GM04503 (cell line): ENCODE measurements around the gene TMTC2.

Experiments
- DNase-seq: peaks from one replicate; pipeline ENCODE4 v3.0.0-alpha.2; 2012; ENCODE audit warnings: low read depth

The TMTC2 gene

DNA sequence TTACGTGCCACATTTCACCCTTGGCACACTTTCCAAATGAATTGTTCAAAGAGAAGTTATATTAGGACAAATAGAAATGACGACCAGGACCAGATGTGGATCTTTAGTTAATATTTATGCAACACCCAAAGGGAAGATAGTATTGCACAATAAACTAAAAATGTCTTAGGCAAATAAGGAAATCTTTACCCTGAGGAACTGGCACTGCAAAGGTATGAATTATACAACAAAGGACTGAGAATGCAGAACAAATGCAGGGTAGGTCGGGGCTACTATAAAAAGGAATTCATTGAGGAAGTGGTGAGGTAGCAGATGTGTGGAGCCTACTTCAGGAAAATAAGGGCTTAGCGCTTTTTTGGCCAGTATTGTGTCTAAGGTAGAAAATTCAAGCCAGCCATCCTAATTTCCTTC lies 3.9 kb upstream of the TMTC2 start:
- no peak for DNase-seq

DNA sequence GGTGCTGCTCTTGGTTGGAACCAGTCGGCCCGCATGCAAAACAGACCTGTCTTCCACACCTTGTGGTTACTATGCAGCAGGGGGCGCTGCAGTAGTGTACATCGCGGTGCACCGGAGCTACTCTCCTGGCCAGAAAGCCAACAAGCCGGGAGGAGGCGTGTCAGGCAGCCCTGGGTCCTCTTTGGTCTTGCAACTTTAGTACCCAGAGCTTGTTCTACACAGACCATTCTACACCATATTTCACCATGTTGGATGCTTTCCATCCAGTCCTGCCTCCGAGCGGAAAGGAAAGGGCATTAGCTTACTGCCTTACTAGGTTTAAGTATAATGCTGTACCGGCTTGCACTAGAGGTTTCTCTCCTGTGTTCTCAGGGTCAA lies 927 bp upstream of the TMTC2 start:
- peak; percentile 51 for DNase-seq

DNA sequence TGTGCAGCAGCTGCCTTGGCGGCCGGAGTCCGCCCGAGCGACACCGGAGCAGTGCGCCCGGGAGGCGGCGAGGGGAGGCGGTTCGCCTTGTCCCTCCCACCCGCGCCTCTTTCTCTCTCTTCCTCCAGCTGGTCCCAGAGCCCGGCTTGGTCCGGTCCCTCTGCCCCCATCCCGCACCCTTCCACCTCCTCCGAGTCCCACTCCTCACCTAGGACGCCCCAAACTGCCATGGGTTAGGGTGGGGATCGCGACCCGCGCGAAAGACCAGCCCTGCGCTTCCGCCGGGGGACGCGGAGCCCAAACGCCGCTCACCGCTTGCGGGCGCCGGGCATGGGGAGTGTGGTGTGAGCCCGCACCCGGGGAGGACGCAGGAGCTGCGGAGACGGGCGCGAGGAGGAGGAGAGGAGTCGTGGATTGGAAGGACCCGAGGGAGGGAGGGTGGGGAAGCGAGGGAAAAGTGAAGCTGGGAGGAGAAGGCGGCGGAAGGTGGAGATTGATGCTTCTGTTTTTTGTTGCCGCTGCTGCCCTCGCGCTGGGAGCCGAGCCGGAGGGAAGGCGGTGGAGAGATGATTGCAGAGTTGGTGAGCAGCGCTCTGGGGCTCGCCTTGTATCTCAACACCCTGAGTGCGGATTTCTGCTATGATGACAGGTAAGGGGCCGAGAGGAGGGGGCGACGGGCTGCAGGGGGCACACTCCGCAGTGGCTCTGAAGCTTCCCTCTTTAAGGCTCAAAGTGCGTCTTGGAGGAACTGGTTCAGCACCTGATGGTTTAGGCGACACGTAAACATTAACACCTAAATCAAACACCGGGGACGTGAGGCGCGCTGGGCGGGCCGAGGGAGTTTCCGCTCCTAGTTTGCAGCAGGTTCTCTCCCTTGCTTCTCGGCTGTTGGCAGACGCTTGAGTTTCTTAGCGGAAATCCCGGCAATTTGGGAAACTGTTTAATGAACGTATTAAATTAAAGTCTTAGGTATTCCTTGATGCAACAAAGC lies 610 bp downstream of the TMTC2 start:
- no peak for DNase-seq

DNA sequence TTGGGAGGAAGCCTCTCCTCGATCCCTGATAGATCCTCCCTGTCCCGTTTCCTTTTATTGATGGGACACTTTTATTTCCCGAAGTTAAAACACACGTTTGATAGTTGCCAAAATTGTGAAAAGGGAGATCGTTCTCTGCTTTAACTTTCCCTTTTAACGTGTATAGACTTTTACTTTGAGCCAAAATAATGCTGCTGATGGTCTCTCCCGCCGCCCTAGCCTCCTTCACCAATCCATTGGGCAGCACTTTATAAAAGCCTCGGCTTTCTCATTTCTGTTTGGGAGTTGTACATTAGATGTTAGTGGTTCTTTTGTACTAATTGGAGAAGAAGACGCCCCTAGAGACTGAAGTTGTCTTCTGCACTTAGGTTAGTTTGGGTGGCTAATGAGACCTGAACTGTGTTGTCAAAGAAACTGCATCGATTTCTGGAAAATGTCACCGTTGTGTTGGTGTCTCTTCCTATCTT lies 1.4 kb downstream of the TMTC2 start:
- DNase-seq: no peak

DNA sequence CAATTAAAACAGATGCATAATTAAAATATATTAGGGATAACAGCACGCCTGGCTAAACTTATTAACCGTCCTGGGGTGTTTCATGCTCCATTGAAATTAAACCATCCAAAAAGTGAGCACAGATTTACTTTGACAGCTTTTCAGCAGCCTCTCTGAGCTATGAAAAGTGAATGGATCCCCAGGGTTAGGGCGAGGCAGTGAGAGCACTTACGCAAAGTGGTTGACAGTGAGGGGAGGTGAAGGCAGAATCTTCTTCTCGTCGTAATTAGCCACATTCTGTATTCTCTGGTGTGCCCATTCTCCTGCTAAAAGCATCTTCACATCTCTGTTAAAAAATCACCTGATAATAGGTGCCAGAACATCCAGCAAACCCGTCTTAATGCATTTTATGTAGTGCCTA lies 1.9 kb downstream of the TMTC2 start:
- DNase-seq: no peak

DNA sequence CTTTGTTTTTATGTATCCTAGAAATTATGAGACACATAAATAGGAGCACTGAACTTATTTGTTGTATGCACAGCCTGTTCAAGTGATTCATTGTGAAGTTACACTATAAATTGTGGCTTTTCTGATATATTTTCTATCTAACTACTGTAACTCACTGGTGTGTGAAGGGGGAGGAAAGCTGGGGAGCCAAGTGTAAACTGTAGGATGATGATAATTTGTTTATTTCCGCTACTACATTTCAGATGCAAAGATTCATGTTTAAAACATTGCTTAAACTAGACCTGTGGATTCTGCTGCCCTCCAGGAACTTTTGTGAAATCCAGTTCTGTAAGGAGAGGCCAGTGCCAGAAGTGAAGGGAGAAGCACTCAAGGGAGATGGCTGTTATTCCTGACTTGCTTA lies 3.3 kb downstream of the TMTC2 start:
- DNase-seq: no peak

DNA sequence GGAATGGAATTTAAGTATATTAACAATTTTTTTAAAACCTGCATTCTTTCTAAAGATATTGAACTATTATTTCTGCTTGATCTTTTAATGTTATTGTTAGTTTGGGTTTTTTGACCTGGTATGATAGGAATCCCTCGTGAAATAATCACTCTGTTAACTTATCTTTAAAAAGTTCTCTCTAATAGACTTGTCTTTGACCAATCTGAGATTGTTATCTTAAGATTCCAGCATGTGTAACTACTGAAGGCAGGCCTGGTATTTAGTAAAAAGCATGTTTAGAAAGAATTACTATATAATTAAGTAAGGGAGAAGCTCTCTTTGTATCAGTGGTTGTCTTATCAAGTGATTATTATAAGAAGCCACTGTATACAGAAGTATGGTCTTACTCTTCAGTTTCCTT lies 4.8 kb downstream of the TMTC2 start:
- no peak for DNase-seq

DNA sequence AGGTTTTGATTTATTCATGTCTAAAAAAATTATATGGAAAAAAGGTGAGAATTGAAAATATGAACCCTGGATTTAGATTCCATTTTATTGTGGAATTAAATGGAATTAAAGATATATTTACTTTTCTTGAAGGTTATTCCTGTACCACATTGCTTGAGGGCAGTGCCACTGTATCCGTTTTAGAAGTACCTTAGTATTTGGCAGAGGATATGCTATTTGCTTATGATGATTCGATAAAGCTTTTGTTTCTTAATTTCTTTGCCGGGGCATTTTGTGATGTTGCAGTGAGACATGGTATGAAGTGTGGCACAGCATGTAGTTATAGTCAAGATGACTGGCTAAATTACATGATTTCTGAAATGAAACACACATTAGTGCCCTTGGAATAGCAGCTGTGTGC lies 7.6 kb downstream of the TMTC2 start:
- no peak for DNase-seq

DNA sequence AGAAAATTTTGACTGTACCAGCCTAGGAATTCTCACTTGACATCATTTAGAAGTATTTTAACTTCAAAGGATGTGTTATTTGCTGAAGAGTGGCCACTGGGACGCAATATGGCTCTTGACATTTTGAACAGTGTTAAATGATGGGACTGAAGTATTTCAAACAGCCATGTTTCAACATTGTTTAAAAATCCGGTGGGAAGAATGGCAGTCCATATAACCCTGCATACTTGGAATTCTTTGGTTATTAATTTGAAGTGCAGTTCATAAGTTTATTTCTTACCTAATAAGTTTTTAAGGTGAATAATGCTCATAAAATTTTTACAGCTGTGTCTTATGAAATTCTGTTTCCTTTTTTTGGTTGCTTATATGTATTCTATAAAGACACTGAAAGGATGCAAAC lies 8.3 kb downstream of the TMTC2 start:
- DNase-seq: peak; percentile 30

DNA sequence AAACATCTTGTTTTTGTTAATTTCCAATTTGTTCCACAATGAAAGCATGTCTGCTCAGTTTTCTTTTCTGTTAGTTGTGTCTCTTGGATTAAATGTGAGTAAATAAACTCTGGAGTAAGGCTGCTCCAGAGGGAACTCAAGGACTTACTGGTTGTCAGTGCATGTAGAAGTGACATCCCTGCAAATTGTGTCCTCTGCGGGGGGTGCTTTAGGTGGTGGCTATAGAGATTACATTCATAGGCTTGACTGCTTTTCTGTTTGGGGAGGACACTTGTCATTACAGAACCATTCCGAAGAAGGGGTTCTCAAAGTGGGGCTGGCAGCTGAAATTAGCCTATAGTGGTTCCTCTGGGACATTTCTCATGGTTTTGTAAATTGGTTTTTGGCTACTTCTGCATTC lies 8.8 kb downstream of the TMTC2 start:
- no peak for DNase-seq

DNA sequence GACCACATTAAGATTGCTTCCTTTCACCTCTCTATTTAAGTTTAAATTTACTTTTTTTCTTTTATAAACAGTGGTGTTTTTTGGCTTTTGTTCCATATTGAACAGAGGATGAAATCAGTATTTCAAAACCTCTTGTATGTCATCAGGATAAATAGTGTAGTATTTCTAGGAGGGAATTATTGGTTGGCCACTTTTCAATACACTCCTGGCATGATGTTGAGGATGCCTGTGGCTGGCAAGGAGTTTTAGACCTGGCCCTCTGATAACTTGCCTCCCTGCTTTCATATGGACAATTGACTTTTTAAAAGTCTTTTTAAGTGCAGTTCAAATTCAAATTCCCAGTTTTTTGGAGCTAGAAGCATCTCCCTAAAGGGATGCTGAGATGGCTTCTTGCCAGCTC lies 9.8 kb downstream of the TMTC2 start:
- no peak for DNase-seq

DNA sequence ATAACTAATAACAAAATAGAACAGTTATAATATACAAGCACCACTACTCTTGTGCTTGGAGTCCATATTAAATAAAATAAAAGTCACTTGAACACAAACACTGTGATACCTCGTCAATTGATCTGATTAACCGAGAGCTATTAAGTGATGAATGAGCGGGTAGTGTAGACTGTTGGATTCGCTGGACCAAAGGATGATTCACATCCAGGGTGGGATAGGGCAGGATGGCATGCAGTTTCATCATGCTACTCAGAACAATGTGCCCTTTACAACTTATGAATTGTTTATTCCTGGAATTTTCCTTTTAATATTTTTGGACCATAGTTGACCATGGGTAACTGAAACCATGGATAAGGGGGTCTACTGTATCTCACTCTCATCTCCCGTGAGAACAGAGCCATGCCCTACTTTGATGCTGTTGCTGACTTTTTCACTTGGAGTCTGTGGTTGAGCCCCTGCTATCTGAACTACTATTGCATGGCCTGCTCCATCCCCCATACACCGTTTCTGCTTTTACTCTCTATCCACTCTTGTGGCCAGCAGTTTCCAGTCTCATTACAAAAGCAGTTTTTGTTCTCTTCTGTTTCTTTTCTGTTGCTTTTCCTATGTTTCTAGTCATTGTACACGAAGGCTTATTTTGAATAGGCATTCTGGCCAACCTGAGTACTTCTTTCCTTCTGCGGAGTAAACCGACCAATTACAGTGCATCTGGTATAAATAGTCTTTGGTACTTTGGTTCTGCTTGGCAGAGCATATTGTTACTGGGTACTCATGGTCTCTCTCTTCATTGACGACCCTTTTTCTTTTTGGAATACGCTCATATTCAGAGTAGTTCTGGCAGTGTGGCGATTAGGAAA lies 12.2 kb downstream of the TMTC2 start:
- no peak for DNase-seq

DNA sequence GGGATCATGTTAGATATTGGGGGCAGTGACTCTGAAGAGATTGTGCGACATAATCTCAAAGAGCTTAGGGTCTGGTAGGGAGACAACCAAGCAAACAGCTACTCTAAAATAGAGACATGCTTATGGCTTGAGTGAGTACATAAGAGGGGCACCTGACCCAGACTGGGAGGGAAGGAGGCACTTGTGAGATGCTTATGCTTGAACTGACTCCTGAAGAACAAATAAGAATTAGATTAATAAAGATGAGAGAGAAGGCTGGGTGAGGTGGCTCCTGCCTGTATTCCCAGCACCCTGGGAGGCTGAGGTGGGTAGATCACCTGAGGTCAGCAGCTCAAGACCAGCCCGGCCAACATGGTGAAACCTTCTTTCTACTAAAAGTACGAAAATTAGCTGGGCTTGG lies 19.1 kb downstream of the TMTC2 start:
- no peak for DNase-seq

DNA sequence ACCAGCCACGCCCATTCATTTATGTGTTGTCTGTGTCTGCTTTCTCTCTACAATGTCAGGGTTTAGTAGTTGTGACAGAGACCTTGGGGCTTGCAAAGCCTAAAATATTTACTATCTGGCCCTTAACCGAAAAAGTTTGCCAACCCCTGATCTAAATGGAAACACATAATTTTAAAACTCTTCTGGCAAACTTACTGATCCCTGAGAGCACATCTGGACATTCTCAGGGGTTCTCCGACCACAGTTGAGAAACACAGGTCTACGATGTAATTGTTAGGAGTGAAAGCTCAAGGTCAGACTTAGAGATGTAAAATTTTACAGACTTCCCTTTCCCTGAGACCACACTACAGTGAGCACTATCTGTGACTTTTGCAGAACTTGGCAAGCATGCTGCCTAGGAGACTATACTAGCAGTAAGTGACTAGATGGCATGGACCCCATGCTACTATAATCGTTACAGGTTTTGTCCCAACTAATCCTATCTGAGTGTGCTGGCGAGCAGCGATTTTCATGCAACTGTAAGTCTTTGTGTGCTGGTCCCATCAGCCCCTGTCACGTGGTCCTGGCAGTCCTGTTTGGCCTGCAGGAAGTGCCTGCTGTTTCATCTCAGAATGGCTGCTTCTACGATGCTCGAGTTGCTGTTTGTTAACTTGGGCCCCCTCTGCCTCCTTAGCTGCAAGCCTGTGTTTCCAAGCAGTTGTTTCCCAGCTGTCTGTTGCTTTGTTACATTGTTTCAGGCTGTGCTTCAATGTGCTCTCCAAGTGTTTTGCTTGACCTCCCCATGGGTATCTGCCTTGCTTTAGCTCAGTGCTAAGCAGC lies 21.6 kb downstream of the TMTC2 start:
- DNase-seq: no peak

DNA sequence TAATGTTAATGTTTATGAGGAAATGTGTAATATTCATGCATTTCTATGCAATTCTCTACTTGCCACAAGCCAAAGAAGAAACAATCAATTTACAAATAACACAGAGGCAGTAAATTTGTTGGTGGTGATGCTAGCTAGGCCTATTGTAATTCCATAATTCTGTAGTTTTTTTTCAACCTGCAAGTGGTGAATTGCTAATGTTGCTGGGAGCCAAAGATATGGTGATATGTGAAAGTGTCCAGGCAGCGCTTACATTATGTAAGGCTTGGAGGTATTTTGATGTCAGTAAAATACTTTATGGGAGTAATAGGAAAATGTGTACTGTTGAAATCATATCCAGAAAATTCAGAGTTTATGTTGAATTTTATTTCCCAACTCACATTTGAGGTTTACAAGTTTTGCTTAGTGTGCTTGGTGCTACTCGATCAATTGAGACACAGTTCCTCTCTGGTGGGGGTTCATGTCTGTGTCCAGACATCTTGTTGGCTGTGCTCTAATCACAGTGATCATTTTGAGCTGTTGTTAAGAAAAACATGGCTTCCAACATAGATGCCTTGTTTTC lies 23.2 kb downstream of the TMTC2 start:
- DNase-seq: no peak

DNA sequence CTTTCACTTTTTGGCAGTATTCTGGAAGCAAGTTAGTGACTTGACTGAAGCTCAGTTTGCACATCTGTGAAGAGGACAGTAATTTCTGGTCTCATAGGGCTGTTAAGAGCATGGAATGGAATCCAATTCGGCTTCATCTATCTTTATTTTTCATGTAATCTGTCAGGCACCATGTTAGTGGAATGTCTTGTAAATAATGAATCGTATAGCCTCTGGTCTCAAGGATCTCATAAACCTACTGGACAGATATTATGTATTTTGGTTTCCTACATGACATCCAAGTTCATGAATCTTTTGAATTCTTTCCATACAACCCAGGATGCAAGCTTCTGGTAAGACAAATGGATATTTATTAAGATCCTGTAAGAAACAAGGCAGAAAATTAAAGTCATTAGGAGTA lies 24.0 kb downstream of the TMTC2 start:
- DNase-seq: no peak

DNA sequence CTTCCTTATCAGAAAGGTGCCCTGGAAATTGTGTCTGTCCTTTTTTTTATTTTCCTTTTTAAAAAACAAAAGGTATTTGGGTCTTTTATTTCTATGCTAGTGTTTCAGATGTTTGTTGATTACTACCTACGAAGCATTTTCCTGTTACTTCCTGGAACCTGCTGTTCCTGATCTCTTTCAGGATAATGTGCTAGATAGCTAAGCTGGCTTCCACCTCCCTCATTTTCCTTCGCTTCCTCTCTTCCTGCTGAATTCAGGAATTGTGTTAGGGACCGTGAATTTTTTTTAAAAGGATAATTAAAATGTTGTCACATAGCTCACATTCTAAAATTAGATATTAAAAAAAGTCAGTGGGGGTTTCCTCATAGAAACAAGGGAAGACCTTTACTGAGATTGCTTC lies 27.7 kb downstream of the TMTC2 start:
- DNase-seq: no peak

DNA sequence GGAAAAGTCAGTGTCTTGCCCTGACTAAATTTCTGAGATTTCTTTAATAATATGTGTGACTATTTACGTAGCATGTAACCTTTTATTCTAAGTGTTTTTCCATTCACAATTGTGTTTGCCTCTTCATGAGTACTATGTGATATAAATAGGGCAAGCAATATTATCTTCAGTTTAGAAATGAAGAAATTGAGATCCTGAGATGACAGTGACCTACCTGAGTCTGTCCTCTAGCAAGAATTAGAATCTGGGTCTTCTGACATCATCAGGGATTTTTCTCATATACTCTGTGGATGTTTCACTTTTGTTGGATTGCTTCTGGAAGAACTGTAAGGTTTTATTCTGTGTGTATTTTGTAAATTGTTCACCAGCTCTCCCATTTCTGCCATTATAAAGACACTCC lies 35.0 kb downstream of the TMTC2 start:
- no peak for DNase-seq

DNA sequence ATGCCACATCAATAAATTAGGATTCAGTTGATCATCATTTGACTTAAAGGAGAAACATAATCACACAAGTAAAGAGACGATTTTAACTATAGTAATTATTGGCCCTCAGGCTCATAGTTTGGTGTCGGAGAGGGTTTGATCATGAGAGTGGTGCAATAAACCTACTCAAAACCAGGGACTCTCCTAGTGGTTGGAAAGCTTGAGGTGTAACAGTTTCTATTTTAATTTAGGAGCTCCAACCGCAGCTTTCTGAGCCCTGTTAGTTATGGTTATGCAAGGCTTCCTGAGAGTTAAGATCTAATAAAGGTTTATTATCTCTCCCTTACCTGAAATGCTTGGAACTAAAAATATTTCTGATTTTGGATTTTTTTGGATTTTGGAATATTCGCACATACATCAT lies 36.4 kb downstream of the TMTC2 start:
- no peak for DNase-seq

DNA sequence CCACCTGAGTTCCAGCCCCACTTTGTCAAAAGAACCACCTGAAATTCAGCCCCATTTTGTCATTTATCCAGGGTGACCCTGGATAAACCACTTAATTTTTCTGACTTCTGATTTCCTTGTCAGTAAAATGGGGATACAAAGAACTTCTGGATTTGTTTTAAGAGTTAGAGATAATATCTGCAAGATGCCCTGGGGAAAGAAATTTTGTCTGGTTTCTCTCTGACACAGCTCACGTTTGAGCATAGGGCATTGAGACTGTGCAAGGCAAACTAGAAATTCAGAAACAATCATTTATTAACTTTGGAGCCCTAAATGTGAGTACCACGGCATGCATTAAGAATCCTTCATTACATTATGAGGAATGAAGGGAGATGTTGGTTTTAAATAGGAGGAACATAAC lies 37.2 kb downstream of the TMTC2 start:
- DNase-seq: no peak

DNA sequence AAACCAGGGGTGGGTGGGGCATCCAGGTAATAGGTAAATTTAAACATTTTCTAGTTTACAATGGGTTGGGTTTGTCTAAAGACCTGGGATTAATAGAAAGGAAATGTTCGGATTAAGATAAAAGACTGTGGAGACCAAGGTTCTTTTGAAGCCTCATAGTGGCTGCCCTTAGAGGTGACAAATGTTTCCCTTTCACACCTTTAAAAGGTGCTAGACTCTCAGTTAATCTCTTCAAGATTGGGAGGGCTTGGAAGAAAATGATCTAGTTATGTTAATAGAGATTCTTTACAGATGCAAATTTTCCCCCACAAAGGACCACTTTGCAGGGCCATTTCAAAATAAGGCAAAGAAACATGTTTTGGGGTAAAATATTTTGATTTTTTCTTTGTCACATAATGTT lies 39.0 kb downstream of the TMTC2 start:
- DNase-seq: no peak

DNA sequence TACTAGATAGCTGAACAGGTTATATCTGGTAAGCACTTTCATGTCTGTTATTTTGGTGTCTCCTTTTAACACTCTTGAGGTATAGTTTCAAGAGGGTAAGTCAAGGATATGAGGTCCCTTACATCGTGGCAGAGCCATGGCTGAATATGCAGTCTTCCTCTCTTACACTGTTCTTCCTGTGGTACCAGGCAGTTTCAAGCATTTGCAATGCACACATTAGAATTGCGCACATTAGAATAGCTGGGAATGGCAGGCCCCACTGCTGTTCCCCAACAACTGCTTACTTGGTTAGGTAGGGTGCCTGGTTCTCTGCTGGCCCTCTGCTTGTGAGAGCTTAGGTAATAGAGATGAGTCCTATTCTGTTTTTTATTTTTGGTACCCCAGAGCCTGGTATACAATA lies 41.2 kb downstream of the TMTC2 start:
- no peak for DNase-seq
